H1 (cell line): ENCODE results near the gene MAFG.

Source experiments
- JUND ChIP-seq: IDR thresholded peaks from 2 replicates; pipeline ENCODE4 v1.6.1; 2011; ENCODE audit warnings: mild to moderate bottlenecking, improper control_type of control experiment, low read length
- RAD21 ChIP-seq, 2 experiments: IDR thresholded peaks in 1 of 2; conservative IDR thresholded peaks in 1 of 2; 2 replicates each; pipeline ENCODE4 v1.6.1; 2011; ENCODE audit warnings: low read depth in 2 of 2, low read length in 2 of 2, improper control_type of control experiment in 1 of 2, inconsistent platforms in 1 of 2, mild to moderate bottlenecking in 1 of 2, moderate library complexity in 1 of 2
- RBBP5 ChIP-seq: IDR thresholded peaks from 2 replicates; pipeline ENCODE4 v1.7.1; 2012; ENCODE audit warnings: low read depth, mild to moderate bottlenecking, inconsistent platforms, low read length, moderate library complexity, borderline replicate concordance
- SAP30 ChIP-seq: fragments of 300-600 bp; sonication (generic); IDR thresholded peaks from 2 replicates; pipeline ENCODE4 v1.7.1; 2012; ENCODE audit warnings: low read length, moderate library complexity, mild to moderate bottlenecking, inconsistent platforms; ENCODE audit not compliant: insufficient read depth, insufficient replicate concordance
- TF ChIP-seq, protein P1 (sequence below): IDR thresholded peaks from 2 replicates; pipeline ENCODE4 v1.6.1; 2011; ENCODE audit warnings: low read length, improper control_type of control experiment
- TF ChIP-seq, protein P2 (sequence below), 3 experiments: IDR thresholded peaks; 1 replicate in 2 of 3; 2 replicates in 1 of 3; pipeline versions ENCODE4 v1.5.1 to v1.6.1; 2011; ENCODE audit warnings: low read length in 3 of 3, mild to moderate bottlenecking in 3 of 3, inconsistent platforms in 2 of 3, low read depth in 1 of 3, moderate library complexity in 1 of 3; ENCODE audit not compliant: insufficient read depth in 1 of 3; ENCODE audit errors: control extremely low read depth in 1 of 3
- TF ChIP-seq, protein P3 (sequence below): IDR thresholded peaks from 2 replicates; pipeline ENCODE4 v1.6.1; 2012; ENCODE audit warnings: inconsistent platforms

DNA sequence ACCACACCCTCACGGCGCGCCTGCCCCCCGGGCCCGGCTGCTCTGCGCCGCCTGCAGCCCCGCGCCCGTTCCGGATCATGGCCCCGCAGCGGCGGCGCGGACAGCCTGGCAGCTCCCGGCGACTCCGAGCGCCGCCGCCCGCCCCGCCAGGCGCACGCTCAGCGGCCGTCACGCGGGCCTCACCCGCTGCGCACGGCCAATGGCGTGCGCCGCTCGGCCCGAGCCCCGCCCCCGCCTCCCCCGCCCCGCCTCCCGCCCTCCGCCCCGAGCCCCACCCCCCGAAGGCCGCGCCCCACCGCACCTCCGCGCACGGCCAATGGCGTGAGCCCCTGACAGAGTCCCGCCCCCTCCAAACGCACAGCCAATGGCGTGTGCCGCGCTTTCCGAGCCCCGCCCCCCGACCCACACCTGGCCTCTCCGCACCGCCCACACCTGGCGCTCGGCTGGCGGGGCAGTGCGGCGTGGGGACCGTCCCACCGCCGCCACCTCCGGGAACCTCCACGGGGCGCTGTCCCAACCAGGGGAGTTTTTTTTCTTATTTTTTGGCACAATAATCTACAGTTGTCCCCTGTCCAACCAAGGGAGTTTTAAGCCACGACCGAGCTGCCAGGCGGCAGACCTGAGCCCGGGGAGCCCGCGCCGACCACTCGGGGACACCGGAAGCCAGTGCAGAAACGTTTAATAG is 16.1 kb downstream of the MAFG start, which contains the start of gene PCYT2:
- TF ChIP-seq RBBP5 = no peak
- TF ChIP-seq, protein P1, sequence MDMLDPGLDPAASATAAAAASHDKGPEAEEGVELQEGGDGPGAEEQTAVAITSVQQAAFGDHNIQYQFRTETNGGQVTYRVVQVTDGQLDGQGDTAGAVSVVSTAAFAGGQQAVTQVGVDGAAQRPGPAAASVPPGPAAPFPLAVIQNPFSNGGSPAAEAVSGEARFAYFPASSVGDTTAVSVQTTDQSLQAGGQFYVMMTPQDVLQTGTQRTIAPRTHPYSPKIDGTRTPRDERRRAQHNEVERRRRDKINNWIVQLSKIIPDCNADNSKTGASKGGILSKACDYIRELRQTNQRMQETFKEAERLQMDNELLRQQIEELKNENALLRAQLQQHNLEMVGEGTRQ = no peak
- TF ChIP-seq JUND = no peak
- TF ChIP-seq, protein P2, sequence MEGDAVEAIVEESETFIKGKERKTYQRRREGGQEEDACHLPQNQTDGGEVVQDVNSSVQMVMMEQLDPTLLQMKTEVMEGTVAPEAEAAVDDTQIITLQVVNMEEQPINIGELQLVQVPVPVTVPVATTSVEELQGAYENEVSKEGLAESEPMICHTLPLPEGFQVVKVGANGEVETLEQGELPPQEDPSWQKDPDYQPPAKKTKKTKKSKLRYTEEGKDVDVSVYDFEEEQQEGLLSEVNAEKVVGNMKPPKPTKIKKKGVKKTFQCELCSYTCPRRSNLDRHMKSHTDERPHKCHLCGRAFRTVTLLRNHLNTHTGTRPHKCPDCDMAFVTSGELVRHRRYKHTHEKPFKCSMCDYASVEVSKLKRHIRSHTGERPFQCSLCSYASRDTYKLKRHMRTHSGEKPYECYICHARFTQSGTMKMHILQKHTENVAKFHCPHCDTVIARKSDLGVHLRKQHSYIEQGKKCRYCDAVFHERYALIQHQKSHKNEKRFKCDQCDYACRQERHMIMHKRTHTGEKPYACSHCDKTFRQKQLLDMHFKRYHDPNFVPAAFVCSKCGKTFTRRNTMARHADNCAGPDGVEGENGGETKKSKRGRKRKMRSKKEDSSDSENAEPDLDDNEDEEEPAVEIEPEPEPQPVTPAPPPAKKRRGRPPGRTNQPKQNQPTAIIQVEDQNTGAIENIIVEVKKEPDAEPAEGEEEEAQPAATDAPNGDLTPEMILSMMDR (IDR thresholded peaks at IDR 0.05; ENCODE audit: control extremely low read depth in 1 of 3, insufficient read depth in 1 of 3, low read depth in 1 of 3, low read length in 3 of 3) = peak in 1 of 3 experiments; percentile 13; a peak in 1 of 4 replicates
- TF ChIP-seq, protein P3, sequence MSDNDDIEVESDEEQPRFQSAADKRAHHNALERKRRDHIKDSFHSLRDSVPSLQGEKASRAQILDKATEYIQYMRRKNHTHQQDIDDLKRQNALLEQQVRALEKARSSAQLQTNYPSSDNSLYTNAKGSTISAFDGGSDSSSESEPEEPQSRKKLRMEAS = no peak
- TF ChIP-seq SAP30 = no peak
- TF ChIP-seq RAD21 (IDR thresholded peaks at IDR 0.05 in 1 of 2, conservative IDR thresholded peaks at IDR 0.05 in 1 of 2; ENCODE audit: low read depth in 2 of 2, low read length in 2 of 2) = no peak
